IMR-90 (cell line): ENCODE data around the gene DISC1. TPM values are rescaled to one million over a fixed set of nuclear protein-coding genes. Genes with fewer than 3 reads are reported as not detected.

Experiments
- ATAC-seq: fragments of 200-7000 bp; cut with Tn5 transposase; 2 replicates; pipeline ENCODE4 v1.9.1; 2020; ENCODE audit warnings: low read depth, mild to moderate bottlenecking, moderate library complexity
- BruUV-seq: library from RNA; stranded (reverse); fragments of 400-500 nt; replicated peaks from 2 replicates; lab custom pipeline; 2021; lab: Mats Ljungman, UMichigan
- CTCF ChIA-PET: fragments of 300-600 bp; formaldehyde crosslinking; extraction: SDS; loops from one replicate; lab custom pipeline; 2021; ENCODE audit warnings: antibody characterized with exemption; lab: Yijun Ruan, JAX
- POLR2A ChIA-PET: fragments of 300-600 bp; sonication (Branson Sonifier 250); formaldehyde crosslinking; loops from one replicate; lab custom pipeline; 2022; ENCODE audit warnings: antibody characterized with exemption; ENCODE audit not compliant: unreplicated experiment; lab: Charles Lee
- DNase-seq: peaks from one replicate; pipeline ENCODE4 v3.0.0; 2013
- H2AFZ ChIP-seq: replicated peaks from 2 replicates; pipeline ENCODE3; 2013; ENCODE audit warnings: low read length, mild to moderate bottlenecking; ENCODE audit not compliant: poor library complexity
- H2AK5ac ChIP-seq: 2 replicates; pipeline ENCODE4 v1.6.1; 2013; ENCODE audit warnings: low read depth, low read length, inconsistent platforms
- H2AK9ac ChIP-seq: replicated peaks from 2 replicates; pipeline ENCODE3; 2013; ENCODE audit warnings: mild to moderate bottlenecking, low read depth, low read length, moderate library complexity; ENCODE audit not compliant: poor library complexity
- H2BK120ac ChIP-seq: 2 replicates; pipeline ENCODE4 v1.6.1; 2013; ENCODE audit warnings: low read depth, low read length, inconsistent platforms
- H2BK15ac ChIP-seq: 3 replicates; pipeline ENCODE4 v1.6.1; 2013; ENCODE audit warnings: low read depth, low read length, inconsistent platforms
- H2BK20ac ChIP-seq: 2 replicates; pipeline ENCODE4 v1.6.1; 2013; ENCODE audit warnings: low read depth, mild to moderate bottlenecking, inconsistent platforms, low read length, moderate library complexity
- H2BK5ac ChIP-seq: 2 replicates; pipeline ENCODE4 v1.6.1; 2013; ENCODE audit warnings: mild to moderate bottlenecking, low read depth, low read length, inconsistent platforms; ENCODE audit not compliant: poor library complexity, severe bottlenecking
- H3K14ac ChIP-seq: replicated peaks from 2 replicates; pipeline ENCODE4 v1.6.1; 2013; ENCODE audit warnings: low read depth, low read length, inconsistent platforms
- H3K18ac ChIP-seq: 2 replicates; pipeline ENCODE4 v1.6.1; 2013; ENCODE audit warnings: low read depth, low read length, control low read depth
- H3K23ac ChIP-seq: 2 replicates; pipeline ENCODE4 v1.6.1; 2013; ENCODE audit warnings: low read depth, low read length, inconsistent platforms
- H3K27ac ChIP-seq: 2 replicates; pipeline ENCODE4 v1.5.1; 2013; ENCODE audit warnings: mild to moderate bottlenecking, control low read depth, low read length; ENCODE audit not compliant: insufficient read depth
- H3K27me3 ChIP-seq: 2 replicates; pipeline ENCODE4 v1.6.1; 2013; ENCODE audit warnings: low read length; ENCODE audit not compliant: control insufficient read depth, insufficient read depth
- H3K36me3 ChIP-seq: 2 replicates; pipeline ENCODE4 v1.6.1; 2013; ENCODE audit warnings: low read length, mixed read lengths; ENCODE audit not compliant: control insufficient read depth, insufficient read depth
- H3K4ac ChIP-seq: 2 replicates; pipeline ENCODE4 v1.6.1; 2013; ENCODE audit warnings: low read depth, low read length, inconsistent platforms
- H3K4me1 ChIP-seq: 2 replicates; pipeline ENCODE4 v1.6.1; 2013; ENCODE audit warnings: low read length, mixed read lengths; ENCODE audit not compliant: control insufficient read depth, insufficient read depth
- H3K4me2 ChIP-seq: 2 replicates; pipeline ENCODE4 v1.6.1; 2013; ENCODE audit warnings: low read depth, mild to moderate bottlenecking, control low read depth, low read length, moderate library complexity
- H3K4me3 ChIP-seq: 2 replicates; pipeline ENCODE4 v1.5.1; 2013; ENCODE audit warnings: low read depth, mild to moderate bottlenecking, control low read depth, low read length, moderate library complexity; ENCODE audit not compliant: insufficient read depth
- H3K56ac ChIP-seq: 2 replicates; pipeline ENCODE4 v1.6.1; 2013; ENCODE audit warnings: low read length, inconsistent platforms; ENCODE audit not compliant: insufficient read depth; ENCODE audit errors: extremely low read depth
- H3K79me1 ChIP-seq, 2 experiments: 2 replicates each; pipeline ENCODE4 v1.6.1; 2013; ENCODE audit warnings: low read length in 2 of 2, inconsistent platforms in 1 of 2, low read depth in 1 of 2
- H3K9ac ChIP-seq: 2 replicates; pipeline ENCODE4 v1.6.1; 2013; ENCODE audit warnings: low read depth, low read length, control low read depth
- H3K9me1 ChIP-seq: 2 replicates; pipeline ENCODE4 v1.6.1; 2013; ENCODE audit warnings: low read length, inconsistent platforms; ENCODE audit not compliant: insufficient read depth
- H3K9me3 ChIP-seq: 2 replicates; pipeline ENCODE4 v1.6.1; 2013; ENCODE audit warnings: low read length; ENCODE audit not compliant: control insufficient read depth, insufficient read depth
- H4K20me1 ChIP-seq: 2 replicates; pipeline ENCODE4 v1.6.1; 2013; ENCODE audit warnings: low read length, inconsistent platforms; ENCODE audit not compliant: insufficient read depth
- H4K5ac ChIP-seq: 2 replicates; pipeline ENCODE4 v1.6.1; 2013; ENCODE audit warnings: mild to moderate bottlenecking, low read depth, low read length, control low read depth
- H4K8ac ChIP-seq, 2 experiments: 2 replicates each; pipeline ENCODE4 v1.6.1; 2013; ENCODE audit warnings: low read depth in 2 of 2, low read length in 2 of 2, control low read depth in 1 of 2, inconsistent platforms in 1 of 2
- H4K91ac ChIP-seq: 2 replicates; pipeline ENCODE4 v1.6.1; 2013; ENCODE audit warnings: low read depth, low read length, inconsistent platforms; ENCODE audit not compliant: insufficient read depth
- CEBPB ChIP-seq: IDR thresholded peaks from 2 replicates; pipeline ENCODE4 v1.6.1; 2012; ENCODE audit warnings: low read depth, low read length, improper control_type of control experiment
- SMC3 ChIP-seq: fragments of 150-350 bp; IDR thresholded peaks from 2 replicates; pipeline ENCODE4 v1.6.1; 2016; ENCODE audit warnings: low read depth, mild to moderate bottlenecking, antibody characterized with exemption, low read length, moderate library complexity
- WGBS, 2 experiments: methylation state at CpG; one replicate each; pipeline versions ENCODE4 v1.1.5 to v1.1.7; 2013; ENCODE audit warnings: missing lambda C conversion rate in 2 of 2; ENCODE audit not compliant: insufficient read length in 1 of 2; ENCODE audit errors: extremely low coverage in 2 of 2; 5-methylcytosine and 5-hydroxymethylcytosine counted together
- dilution Hi-C: fragments of 300-500 bp; cut with HindIII; formaldehyde crosslinking; loops from one replicate; pipeline ENCODE4 v1.14.3; 2018; ENCODE audit warnings: low sequenced_read_pairs; ENCODE audit not compliant: unreplicated experiment
- in situ Hi-C: fragments of 300-500 bp; cut with MboI; formaldehyde crosslinking; loops from 3 replicates; pipeline ENCODE4 v1.14.3; 2019; ENCODE audit warnings: low sequenced_read_pairs, inconsistent platforms, mixed read lengths
- intact Hi-C: fragments of 100-400 bp; cut with micrococcal nuclease; formaldehyde crosslinking; loops from 2 replicates; pipeline ENCODE4 v1.10.0; 2022
- polyA plus RNA-seq, 3 experiments: library from polyadenylated mRNA; depleted of rRNA; stranded (reverse); fragments of >200 nt; gene quantifications; 2 replicates each; pipeline ENCODE4 v1.2.3, GENCODE V29; 2012; ENCODE audit warnings: low replicate concordance in 1 of 3
- total RNA-seq: library from RNA; depleted of rRNA; stranded (reverse); fragments of >200 nt; gene quantifications from 2 replicates; pipeline ENCODE4 v1.2.3, GENCODE V29; 2012

The DISC1 gene
- total and polyA plus RNA-seq, 2 of the 4 experiments (the other 2 are of a cell fraction): 2.2 to 7.0 TPM

DNA sequence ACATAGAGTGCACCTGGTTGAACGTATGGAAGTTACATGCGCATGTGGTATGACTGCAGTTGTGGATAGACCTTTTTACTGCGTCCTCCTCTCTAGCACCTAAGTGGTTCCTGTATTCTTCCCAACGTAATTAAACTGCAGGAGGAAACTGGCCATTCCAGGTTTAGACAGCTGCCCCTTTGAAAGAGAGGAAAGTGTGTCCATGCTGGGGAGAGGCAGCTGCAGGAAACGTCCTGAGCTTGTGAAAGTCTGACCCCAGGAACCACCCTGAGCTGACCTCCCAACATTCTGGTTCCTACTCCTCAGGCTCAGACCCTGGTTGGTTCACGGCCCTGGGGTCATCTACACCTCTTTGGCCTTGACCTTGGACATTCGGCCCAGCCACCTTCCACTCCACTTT lies 309.3 kb downstream of the DISC1 start:
- Histone ChIP-seq H3K4me1 (peaks cover 2% of the 10 kb centered on the region; the same call in 1 of the 2 replicates), H2AK9ac (no peak overlapping the region), H3K4ac (no peak overlapping the region), H3K14ac (no peak overlapping the region), H3K4me3 (no peak overlapping the region), H4K8ac (no peak overlapping the region), H3K18ac (no peak overlapping the region), H4K5ac (no peak overlapping the region), H3K9me1 (0 out of 2 replicates have a peak, but pooled peaks cover 3% of the 10 kb centered on the region), H2BK20ac (no peak overlapping the region), H3K4me2 (no peak overlapping the region), H2BK5ac (no peak overlapping the region), H3K79me1 (no peaks in the 10 kb centered on the region), H2BK15ac (no peak overlapping the region), H3K36me3 (no peaks in the 10 kb centered on the region), H2BK120ac (no peak overlapping the region), H2AFZ (no peak overlapping the region), H2AK5ac (no peak overlapping the region), H3K9ac (no peak overlapping the region), H3K27ac (no peak overlapping the region), H3K9me3 (peaks cover 2% of the 10 kb centered on the region; the same call in 1 of the 2 replicates), H3K27me3 (no peaks in the 10 kb centered on the region), H3K23ac (no peak overlapping the region), H3K56ac (no peak overlapping the region), H4K91ac (no peak overlapping the region), H4K20me1 (no peaks in the 10 kb centered on the region)
- DNase-seq (no peak), ATAC-seq (no peak)
- in situ Hi-C loops (no loop called here), intact Hi-C loops (loop anchor here (10.0 kb wide), 1 partner anchor 181 kb away; no protein-coding TSS in a partner anchor), dilution Hi-C loops (no loop called here)
- ChIA-PET POLR2A (no interaction called here), CTCF (no interaction called here)
- WGBS, 2 experiments: no CpG with 5 or more reads among the region's 7 CpGs
- BruUV-seq: no TSS peak
- no peak for TF ChIP-seq SMC3
- TF ChIP-seq CEBPB: no peak
